ENCODE results near the gene USP53. TPM values are rescaled to one million over a fixed set of nuclear protein-coding genes. Genes with fewer than 3 reads are reported as not detected.
A peak's percentile ranks its signal among the peaks of the same experiment; 100 is the strongest.

USP53 gene
- total and polyA plus RNA-seq, 2 of the 13 experiments (the other 11 are each of a cell fraction or from before 2014, with no cell fraction given) = 5.3 to 8.1 TPM

- no peak for TF ChIP-seq SP1 (IDR thresholded peaks at IDR 0.05)
- peak; percentile 53 for TF ChIP-seq SP1 (CRISPR knock-in tag; IDR thresholded peaks at IDR 0.05)
- TF ChIP-seq EEA1 (CRISPR knock-in tag; IDR thresholded peaks at IDR 0.05; ENCODE audit: borderline replicate concordance) = 0 out of 2 replicates have a peak, but pooled peaks have one; percentile 84
- TF ChIP-seq ZNF747 (CRISPR knock-in tag; IDR thresholded peaks at IDR 0.05; ENCODE audit: borderline replicate concordance) = 0 out of 2 replicates have a peak, but pooled peaks have one; percentile 32
- TF ChIP-seq JUN (CRISPR knock-in tag; IDR thresholded peaks at IDR 0.05) = 0 out of 2 replicates have a peak, but pooled peaks have one; percentile 9
- TF ChIP-seq, protein P1, sequence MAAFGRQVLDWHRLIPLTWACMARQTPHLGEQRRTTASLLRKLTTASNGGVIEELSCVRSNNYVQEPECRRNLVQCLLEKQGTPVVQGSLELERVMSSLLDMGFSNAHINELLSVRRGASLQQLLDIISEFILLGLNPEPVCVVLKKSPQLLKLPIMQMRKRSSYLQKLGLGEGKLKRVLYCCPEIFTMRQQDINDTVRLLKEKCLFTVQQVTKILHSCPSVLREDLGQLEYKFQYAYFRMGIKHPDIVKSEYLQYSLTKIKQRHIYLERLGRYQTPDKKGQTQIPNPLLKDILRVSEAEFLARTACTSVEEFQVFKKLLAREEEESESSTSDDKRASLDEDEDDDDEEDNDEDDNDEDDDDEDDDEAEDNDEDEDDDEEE (CRISPR knock-in tag; IDR thresholded peaks at IDR 0.05) = peak; percentile 76; the same call in 1 of the 2 replicates
- TF ChIP-seq KLF11 (CRISPR knock-in tag; IDR thresholded peaks at IDR 0.05) = peak; percentile 74
- TF ChIP-seq NFE2L2 (IDR thresholded peaks at IDR 0.05; ENCODE audit: low read length) = no peak
- no peak for TF ChIP-seq ZNF264 (CRISPR knock-in tag; IDR thresholded peaks at IDR 0.05)
- peak; percentile 84; the same call in 1 of the 2 replicates for TF ChIP-seq FOXC1 (CRISPR knock-in tag; IDR thresholded peaks at IDR 0.05; ENCODE audit: borderline replicate concordance)
- peak; percentile 25; the same call in 1 of the 2 replicates for TF ChIP-seq ZNF816 (CRISPR knock-in tag; IDR thresholded peaks at IDR 0.05; ENCODE audit: borderline replicate concordance)
- no peak; the same call in 1 of the 2 replicates for TF ChIP-seq ZNF546 (CRISPR knock-in tag; conservative IDR thresholded peaks at IDR 0.05)
- TF ChIP-seq MTF1 (CRISPR knock-in tag; IDR thresholded peaks at IDR 0.05) = no peak
- TF ChIP-seq MED1 (CRISPR knock-in tag; IDR thresholded peaks at IDR 0.05) = no peak
- TF ChIP-seq, protein P2, sequence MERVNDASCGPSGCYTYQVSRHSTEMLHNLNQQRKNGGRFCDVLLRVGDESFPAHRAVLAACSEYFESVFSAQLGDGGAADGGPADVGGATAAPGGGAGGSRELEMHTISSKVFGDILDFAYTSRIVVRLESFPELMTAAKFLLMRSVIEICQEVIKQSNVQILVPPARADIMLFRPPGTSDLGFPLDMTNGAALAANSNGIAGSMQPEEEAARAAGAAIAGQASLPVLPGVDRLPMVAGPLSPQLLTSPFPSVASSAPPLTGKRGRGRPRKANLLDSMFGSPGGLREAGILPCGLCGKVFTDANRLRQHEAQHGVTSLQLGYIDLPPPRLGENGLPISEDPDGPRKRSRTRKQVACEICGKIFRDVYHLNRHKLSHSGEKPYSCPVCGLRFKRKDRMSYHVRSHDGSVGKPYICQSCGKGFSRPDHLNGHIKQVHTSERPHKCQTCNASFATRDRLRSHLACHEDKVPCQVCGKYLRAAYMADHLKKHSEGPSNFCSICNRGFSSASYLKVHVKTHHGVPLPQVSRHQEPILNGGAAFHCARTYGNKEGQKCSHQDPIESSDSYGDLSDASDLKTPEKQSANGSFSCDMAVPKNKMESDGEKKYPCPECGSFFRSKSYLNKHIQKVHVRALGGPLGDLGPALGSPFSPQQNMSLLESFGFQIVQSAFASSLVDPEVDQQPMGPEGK (CRISPR knock-in tag; IDR thresholded peaks at IDR 0.05) = no peak
- TF ChIP-seq POLR2A (IDR thresholded peaks at IDR 0.05; ENCODE audit: insufficient read depth in 1 of 2, low read depth in 2 of 2, low read length in 2 of 2) = peak; percentile 93 to 98
- no peak for TF ChIP-seq ZFYVE20 (CRISPR knock-in tag; IDR thresholded peaks at IDR 0.05; ENCODE audit: borderline replicate concordance, low read depth)
- no peak for TF ChIP-seq FIP1L1 (IDR thresholded peaks at IDR 0.05; ENCODE audit: borderline replicate concordance, insufficient read depth, low read depth, low read length)
- 0 out of 2 replicates have a peak, but pooled peaks have one; percentile 68 for TF ChIP-seq ELF4 (CRISPR knock-in tag; IDR thresholded peaks at IDR 0.05; ENCODE audit: borderline replicate concordance)
- TF ChIP-seq PRDM10 (CRISPR knock-in tag; IDR thresholded peaks at IDR 0.05; ENCODE audit: low read depth) = peak; percentile 67; the same call in 1 of the 2 replicates
- TF ChIP-seq REPIN1 (CRISPR knock-in tag; IDR thresholded peaks at IDR 0.05; ENCODE audit: borderline replicate concordance, low read depth) = 0 out of 2 replicates have a peak, but pooled peaks have one; percentile 11
- peak; percentile 22; the same call in 1 of the 2 replicates for TF ChIP-seq PPARG (CRISPR knock-in tag; conservative IDR thresholded peaks at IDR 0.05)
- TF ChIP-seq U2AF2 (IDR thresholded peaks at IDR 0.05; ENCODE audit: low read depth, low read length) = no peak
- peak; percentile 31; the same call in 1 of the 2 replicates for TF ChIP-seq ZKSCAN8 (CRISPR knock-in tag; IDR thresholded peaks at IDR 0.05; ENCODE audit: borderline replicate concordance)
Measured at GRCh38 chr4:119212234-119212963, at the start of gene USP53 (continued).
